ENCODE results near the gene RAMP2. TPM values are rescaled to one million over a fixed set of nuclear protein-coding genes. Genes with fewer than 3 reads are reported as not detected.

Gene RAMP2
- polyA plus RNA-seq, 2 of the 4 experiments (the other 2 are of a cell fraction): 0.49 to 0.87 TPM

DNA sequence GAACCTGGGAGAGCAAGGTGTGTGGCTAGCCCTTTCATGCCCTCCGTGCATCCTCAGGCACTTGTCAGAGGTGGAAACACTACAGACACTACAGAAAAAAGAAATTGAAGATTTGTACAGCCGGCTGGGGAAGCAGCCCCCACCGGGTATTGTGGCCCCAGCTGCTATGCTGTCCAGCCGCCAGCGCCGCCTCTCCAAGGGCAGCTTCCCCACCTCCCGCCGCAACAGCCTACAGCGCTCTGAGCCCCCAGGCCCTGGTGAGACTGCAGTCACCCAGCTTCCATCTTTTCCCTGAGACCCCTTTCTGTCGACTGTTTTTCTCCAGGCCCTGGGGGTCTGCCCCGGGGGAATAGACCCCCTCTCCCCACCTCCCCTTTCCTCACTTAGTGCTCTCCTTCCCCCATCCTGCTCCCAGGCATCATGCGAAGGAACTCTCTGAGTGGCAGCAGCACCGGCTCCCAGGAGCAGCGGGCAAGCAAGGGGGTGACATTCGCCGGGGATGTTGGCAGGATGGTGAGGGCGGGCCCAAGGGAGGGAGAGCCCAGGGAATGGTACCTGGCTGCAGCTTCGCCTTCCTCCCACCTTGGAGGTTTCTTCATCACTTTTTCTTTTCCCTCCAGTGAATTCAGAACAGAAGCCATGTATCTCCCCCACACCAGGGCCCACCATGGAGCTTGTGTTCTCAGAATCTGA, 35.2 kb downstream of the RAMP2 start:
- ATAC-seq (no peak), FAIRE-seq (no peak), DNase-seq (ENCODE audit: low read depth in 1 of 2, low spot score in 1 of 2) (no peak)
- TF ChIP-seq, protein P1, sequence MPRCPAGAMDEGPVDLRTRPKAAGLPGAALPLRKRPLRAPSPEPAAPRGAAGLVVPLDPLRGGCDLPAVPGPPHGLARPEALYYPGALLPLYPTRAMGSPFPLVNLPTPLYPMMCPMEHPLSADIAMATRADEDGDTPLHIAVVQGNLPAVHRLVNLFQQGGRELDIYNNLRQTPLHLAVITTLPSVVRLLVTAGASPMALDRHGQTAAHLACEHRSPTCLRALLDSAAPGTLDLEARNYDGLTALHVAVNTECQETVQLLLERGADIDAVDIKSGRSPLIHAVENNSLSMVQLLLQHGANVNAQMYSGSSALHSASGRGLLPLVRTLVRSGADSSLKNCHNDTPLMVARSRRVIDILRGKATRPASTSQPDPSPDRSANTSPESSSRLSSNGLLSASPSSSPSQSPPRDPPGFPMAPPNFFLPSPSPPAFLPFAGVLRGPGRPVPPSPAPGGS (IDR thresholded peaks at IDR 0.05): no peak
- no peaks in the 10 kb centered on the region for H3K9me3 ChIP-seq
- 93% methylated on average over 18 of the region's 18 CpGs for WGBS (ENCODE audit: missing lambda C conversion rate)
- no peak overlapping the region for H3K27ac ChIP-seq
- H3K4me2 ChIP-seq: peak overlapping the region; percentile 96; the same call in 1 of the 3 replicates
- H3K4me3 ChIP-seq: no peak overlapping the region
- POLR2A ChIA-PET: interaction anchor here (1.8 kb wide), 1 partner anchor 23 kb away, joined by 6 read pairs; the partner anchor contains the start of gene VPS25
- H3K4me1 ChIP-seq: peaks cover 18% of the 10 kb centered on the region
- CTCF ChIA-PET: interaction anchor here (1.2 to 24.6 kb wide), 4 partner anchors 24 to 218 kb away, joined by 3 to 336 read pairs (median 4); partner anchors contain the start of genes BECN1 and PSMC3IP

DNA sequence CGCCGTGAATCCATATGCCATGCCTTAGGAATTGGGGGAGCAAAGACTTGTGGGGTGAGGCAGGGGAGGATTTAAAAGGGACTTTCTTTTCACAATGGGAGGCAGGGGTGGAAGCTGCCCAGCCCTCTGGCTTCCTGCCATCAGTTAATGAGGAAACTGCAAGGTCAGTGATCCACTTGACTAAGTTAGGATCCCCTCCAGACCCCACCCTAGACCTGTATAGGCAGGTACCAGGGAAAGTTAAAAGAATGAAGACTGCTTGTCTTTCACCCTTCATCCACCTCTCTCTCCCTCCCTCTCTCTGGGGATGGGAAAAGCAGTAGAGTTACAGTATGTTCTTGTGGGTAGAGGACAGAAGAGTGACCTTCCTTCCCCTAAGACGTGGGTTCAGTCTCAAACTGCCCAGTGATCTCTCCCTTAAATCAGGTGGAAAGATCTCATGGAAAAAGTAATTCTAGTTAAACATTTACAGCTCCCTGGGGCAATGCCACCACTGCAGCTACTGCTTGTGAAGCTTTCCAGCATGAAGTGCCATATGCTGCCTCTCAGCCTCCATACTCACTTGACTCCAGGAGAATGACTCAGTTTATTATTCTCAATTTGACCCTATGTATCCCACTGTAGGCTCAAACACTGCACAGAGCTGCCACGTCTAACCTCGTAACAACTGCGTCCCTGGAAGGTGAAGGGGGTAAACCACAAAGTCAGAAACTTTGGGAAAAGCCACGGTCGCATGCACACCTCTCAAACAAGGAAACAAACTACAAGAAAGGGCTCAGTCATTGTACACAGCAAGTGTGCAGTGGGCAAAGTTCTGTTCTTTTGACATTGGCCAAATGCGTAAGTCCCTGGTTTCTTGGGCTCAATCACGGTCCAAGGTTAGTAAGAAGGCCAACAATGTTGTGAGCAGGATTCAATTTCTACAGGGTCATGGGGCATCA, 36.3 kb downstream of the RAMP2 start:
- CTCF ChIA-PET: interaction anchor here (0.6 to 24.6 kb wide), 8 partner anchors 12 to 219 kb away, joined by 3 to 336 read pairs (median 4); partner anchors contain the start of genes BECN1 and PSME3
- WGBS (ENCODE audit: missing lambda C conversion rate): 79% methylated on average over 10 of the region's 10 CpGs
- POLR2A ChIA-PET: interaction anchor here (0.6 to 1.9 kb wide), 5 partner anchors 14 to 249 kb away, joined by 3 to 10 read pairs (median 3); partner anchors contain the start of genes RPL27 and VPS25
- peak overlapping the region; percentile 72 for H3K4me3 ChIP-seq
- TF ChIP-seq NPAS2 (CRISPR knock-in tag; IDR thresholded peaks at IDR 0.05; ENCODE audit: borderline replicate concordance) (no peak), HOXB13 (CRISPR knock-in tag; IDR thresholded peaks at IDR 0.05; ENCODE audit: low read depth) (no peak), SREBF2 (IDR thresholded peaks at IDR 0.05) (no peak), TFCP2L1 (CRISPR knock-in tag; IDR thresholded peaks at IDR 0.05) (no peak)
- no peaks in the 10 kb centered on the region for H3K9me3 ChIP-seq
- peak overlapping the region; percentile 83 to 92 for H3K27ac ChIP-seq
- H3K4me2 ChIP-seq: peak overlapping the region; percentile 96
- FAIRE-seq: no peak
- DNase-seq (ENCODE audit: low read depth in 1 of 2, low spot score in 1 of 2): no peak
- peaks cover 25% of the 10 kb centered on the region for H3K4me1 ChIP-seq
- no peak for ATAC-seq

DNA sequence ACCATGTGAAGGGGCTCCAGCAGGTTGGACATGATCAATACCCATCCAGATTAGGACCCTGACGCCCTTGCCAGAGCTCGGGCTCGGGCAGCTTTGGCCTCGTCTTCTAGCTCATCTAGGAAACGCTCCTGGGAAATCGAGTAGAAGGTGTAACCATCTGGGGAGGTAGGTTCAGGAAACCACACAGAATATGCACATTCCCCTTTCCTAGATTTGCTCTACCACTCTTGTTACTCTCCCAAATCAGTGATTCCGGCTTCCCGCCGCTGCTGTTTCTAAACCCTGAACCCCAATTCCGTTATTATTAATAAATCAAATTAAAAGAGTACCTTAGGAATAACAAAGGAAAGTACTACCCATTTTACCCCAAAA, 37.0 kb downstream of the RAMP2 start:
- ChIA-PET CTCF (interaction anchor here (0.5 to 24.6 kb wide), 8 partner anchors 11 to 1003 kb away, joined by 3 to 336 read pairs (median 4); partner anchors contain the start of gene BECN1), POLR2A (interaction anchor here (0.6 to 1.9 kb wide), 8 partner anchors 15 to 200 kb away, joined by 3 to 10 read pairs (median 3); partner anchors contain the start of genes BECN1, RETREG3, RPL27 and TUBG1)
- no peaks in the 10 kb centered on the region for H3K9me3 ChIP-seq
- H3K4me2 ChIP-seq: peak overlapping the region; percentile 96
- peaks cover 31% of the 10 kb centered on the region for H3K4me1 ChIP-seq
- WGBS (ENCODE audit: missing lambda C conversion rate): 13% methylated on average over 10 of the region's 10 CpGs
- peak overlapping the region; percentile 72 for H3K4me3 ChIP-seq
- TF ChIP-seq HOXB5 (CRISPR knock-in tag; IDR thresholded peaks at IDR 0.05) (no peak), FOSB (CRISPR knock-in tag; IDR thresholded peaks at IDR 0.05) (no peak), HEYL (CRISPR knock-in tag; IDR thresholded peaks at IDR 0.05) (no peak), CBX8 (IDR thresholded peaks at IDR 0.05) (no peak), RARB (CRISPR knock-in tag; IDR thresholded peaks at IDR 0.05) (no peak), ZC3H11A (IDR thresholded peaks at IDR 0.05) (no peak), NR3C1 (IDR thresholded peaks at IDR 0.05) (no peak), FOSL2 (IDR thresholded peaks at IDR 0.05) (no peak), FOSL2 (CRISPR knock-in tag; IDR thresholded peaks at IDR 0.05) (no peak), SMC3 (IDR thresholded peaks at IDR 0.05) (no peak), KDM1A (IDR thresholded peaks at IDR 0.05; ENCODE audit: low read depth) (no peak), RNF2 (IDR thresholded peaks at IDR 0.05; ENCODE audit: borderline replicate concordance, low read depth) (no peak), MAZ (IDR thresholded peaks at IDR 0.05; ENCODE audit: borderline replicate concordance, low read depth, low read length) (no peak), MAFK (IDR thresholded peaks at IDR 0.05; ENCODE audit: partially characterized antibody) (no peak), CHD2 (IDR thresholded peaks at IDR 0.05; ENCODE audit: low read length, partially characterized antibody) (no peak)
- TF ChIP-seq, protein P2, sequence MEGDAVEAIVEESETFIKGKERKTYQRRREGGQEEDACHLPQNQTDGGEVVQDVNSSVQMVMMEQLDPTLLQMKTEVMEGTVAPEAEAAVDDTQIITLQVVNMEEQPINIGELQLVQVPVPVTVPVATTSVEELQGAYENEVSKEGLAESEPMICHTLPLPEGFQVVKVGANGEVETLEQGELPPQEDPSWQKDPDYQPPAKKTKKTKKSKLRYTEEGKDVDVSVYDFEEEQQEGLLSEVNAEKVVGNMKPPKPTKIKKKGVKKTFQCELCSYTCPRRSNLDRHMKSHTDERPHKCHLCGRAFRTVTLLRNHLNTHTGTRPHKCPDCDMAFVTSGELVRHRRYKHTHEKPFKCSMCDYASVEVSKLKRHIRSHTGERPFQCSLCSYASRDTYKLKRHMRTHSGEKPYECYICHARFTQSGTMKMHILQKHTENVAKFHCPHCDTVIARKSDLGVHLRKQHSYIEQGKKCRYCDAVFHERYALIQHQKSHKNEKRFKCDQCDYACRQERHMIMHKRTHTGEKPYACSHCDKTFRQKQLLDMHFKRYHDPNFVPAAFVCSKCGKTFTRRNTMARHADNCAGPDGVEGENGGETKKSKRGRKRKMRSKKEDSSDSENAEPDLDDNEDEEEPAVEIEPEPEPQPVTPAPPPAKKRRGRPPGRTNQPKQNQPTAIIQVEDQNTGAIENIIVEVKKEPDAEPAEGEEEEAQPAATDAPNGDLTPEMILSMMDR (IDR thresholded peaks at IDR 0.05): no peak
- peak overlapping the region; percentile 83 to 92 for H3K27ac ChIP-seq
- FAIRE-seq: no peak
- DNase-seq (ENCODE audit: low read depth in 1 of 2, low spot score in 1 of 2): no peak
- no peak for ATAC-seq

Measured in A549 (cell line).